ENCODE results near the gene SEMA5B.

SEMA5B gene

GRCh38 chr3:122969585-122970469 is 57.7 kb downstream of the SEMA5B start:
- Histone ChIP-seq H3K36me3 (no peaks in the 10 kb centered on the region), H3K27ac (no peak overlapping the region), H3K9me3 (no peaks in the 10 kb centered on the region), H3K4me1 (ENCODE audit: control insufficient read depth in 1 of 2, insufficient read depth in 1 of 2, low read depth in 1 of 2, low read length in 1 of 2) (no peaks in the 10 kb centered on the region), H3K4me3 (ENCODE audit: low read depth in 1 of 2, low read length in 1 of 2) (no peak overlapping the region), H3K27me3 (peaks cover 17% of the 10 kb centered on the region)
- no peak for TF ChIP-seq CTCF (IDR thresholded peaks at IDR 0.05)

DNA sequence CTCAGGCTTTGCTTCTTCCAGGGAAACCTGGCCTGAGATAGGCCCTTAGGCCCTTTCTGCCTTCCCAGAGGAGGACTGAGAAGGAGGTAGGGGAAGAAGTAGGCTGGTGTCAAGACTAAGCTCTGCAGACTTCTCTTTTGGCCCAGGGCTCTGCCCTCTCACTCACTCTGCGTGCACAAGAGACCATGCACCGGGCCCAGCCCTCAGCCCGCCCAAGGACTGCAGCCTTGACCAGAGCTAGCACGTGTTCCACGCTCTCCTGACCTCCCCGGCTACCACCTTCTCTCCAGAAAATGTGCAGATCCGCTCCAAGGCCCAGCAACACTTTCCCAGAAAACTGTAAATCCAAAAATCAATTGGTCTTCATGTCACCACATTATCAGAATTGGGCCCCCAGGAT is 59.8 kb downstream of the SEMA5B start:
- H3K27ac ChIP-seq = no peak overlapping the region
- no peaks in the 10 kb centered on the region for H3K9me3 ChIP-seq
- no peaks in the 10 kb centered on the region for H3K36me3 ChIP-seq
- H3K4me1 ChIP-seq (ENCODE audit: control insufficient read depth in 1 of 2, insufficient read depth in 1 of 2, low read depth in 1 of 2, low read length in 1 of 2) = no peaks in the 10 kb centered on the region
- TF ChIP-seq CTCF (IDR thresholded peaks at IDR 0.05) = no peak
- H3K4me3 ChIP-seq (ENCODE audit: low read depth in 1 of 2, low read length in 1 of 2) = no peak overlapping the region
- H3K27me3 ChIP-seq = peaks cover 12% of the 10 kb centered on the region

- Histone ChIP-seq H3K27me3 (peaks cover 12% of the 10 kb centered on the region), H3K4me1 (ENCODE audit: control insufficient read depth in 1 of 2, insufficient read depth in 1 of 2, low read depth in 1 of 2, low read length in 1 of 2) (no peaks in the 10 kb centered on the region), H3K4me3 (ENCODE audit: low read depth in 1 of 2, low read length in 1 of 2) (no peak overlapping the region), H3K9me3 (no peaks in the 10 kb centered on the region), H3K36me3 (no peaks in the 10 kb centered on the region), H3K27ac (no peak overlapping the region)
- TF ChIP-seq CTCF (IDR thresholded peaks at IDR 0.05) = no peak
Observed at GRCh38 chr3:122967356-122967755, 60.2 kb downstream of the SEMA5B start.

DNA sequence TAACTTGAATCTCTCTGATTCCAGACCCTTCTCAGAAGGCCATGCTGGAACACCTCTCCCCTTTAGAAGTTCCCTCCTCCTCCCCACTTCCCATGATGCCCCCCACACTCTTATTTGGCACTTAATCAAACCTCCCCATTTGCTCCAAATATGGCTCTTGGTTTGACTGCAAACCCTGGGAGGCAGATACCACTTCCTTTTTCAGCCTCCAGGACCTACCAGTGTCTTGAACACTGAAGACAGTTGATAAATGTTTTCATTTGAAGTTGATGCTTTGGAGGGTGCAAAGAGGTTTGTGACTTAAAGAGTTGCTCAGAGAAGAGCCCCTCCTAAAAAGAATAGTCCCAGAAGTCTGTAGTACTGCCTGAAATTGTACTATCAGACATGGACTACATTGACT is 61.5 kb downstream of the SEMA5B start:
- TF ChIP-seq CTCF (IDR thresholded peaks at IDR 0.05) = no peak
- H3K27me3 ChIP-seq = peaks cover 12% of the 10 kb centered on the region
- H3K4me1 ChIP-seq (ENCODE audit: control insufficient read depth in 1 of 2, insufficient read depth in 1 of 2, low read depth in 1 of 2, low read length in 1 of 2) = no peaks in the 10 kb centered on the region
- H3K27ac ChIP-seq = no peak overlapping the region
- no peaks in the 10 kb centered on the region for H3K9me3 ChIP-seq
- H3K36me3 ChIP-seq = no peaks in the 10 kb centered on the region
- H3K4me3 ChIP-seq (ENCODE audit: low read depth in 1 of 2, low read length in 1 of 2) = no peak overlapping the region

- Histone ChIP-seq H3K4me1 (ENCODE audit: control insufficient read depth in 1 of 2, insufficient read depth in 1 of 2, low read depth in 1 of 2, low read length in 1 of 2) (no peaks in the 10 kb centered on the region), H3K27ac (no peak overlapping the region), H3K9me3 (no peaks in the 10 kb centered on the region), H3K36me3 (no peaks in the 10 kb centered on the region), H3K27me3 (peaks cover 12% of the 10 kb centered on the region), H3K4me3 (ENCODE audit: low read depth in 1 of 2, low read length in 1 of 2) (no peak overlapping the region)
- TF ChIP-seq CTCF (IDR thresholded peaks at IDR 0.05) = no peak
Observed at GRCh38 chr3:122964811-122965210, 62.8 kb downstream of the SEMA5B start.

Data from neutrophil (primary cell).